Fibroblast of lung (primary cell): Measurements from ENCODE around the gene ADCY2. TPM values are rescaled to one million over a fixed set of nuclear protein-coding genes. Genes with fewer than 3 reads are reported as not detected.

ENCODE experiments used
- DNase-seq, 2 donors: peaks; one replicate each; pipeline versions ENCODE4 v3.0.0 to v3.0.0-alpha.2; 2010; ENCODE audit warnings: low read depth in 2 of 2
- H2AFZ ChIP-seq: 2 replicates; pipeline ENCODE4 v1.5.1; 2012; ENCODE audit warnings: low read length, control low read depth, inconsistent platforms
- H3K27ac ChIP-seq: 2 replicates; pipeline ENCODE4 v1.5.1; 2011; ENCODE audit warnings: low read length, control low read depth; ENCODE audit not compliant: insufficient read depth
- H3K27me3 ChIP-seq: 2 replicates; pipeline ENCODE4 v1.5.1; 2011; ENCODE audit warnings: mild to moderate bottlenecking, low read length; ENCODE audit not compliant: control insufficient read depth, insufficient read depth
- H3K36me3 ChIP-seq: 2 replicates; pipeline ENCODE4 v1.5.1; 2011; ENCODE audit warnings: low read length; ENCODE audit not compliant: control insufficient read depth, insufficient read depth
- H3K4me1 ChIP-seq: 2 replicates; pipeline ENCODE4 v1.5.1; 2011; ENCODE audit warnings: low read length; ENCODE audit not compliant: control insufficient read depth, insufficient read depth; ENCODE audit errors: extremely low read depth
- H3K4me2 ChIP-seq: 2 replicates; pipeline ENCODE4 v1.5.1; 2011; ENCODE audit warnings: low read length, control low read depth; ENCODE audit not compliant: insufficient read depth; ENCODE audit errors: extremely low read depth
- H3K4me3 ChIP-seq, 4 experiments: fragments of 200-600 bp in 1 of 4; sonication (generic) in 1 of 4; replicated peaks in 1 of 4; 2 replicates each; pipeline ENCODE4 v1.5.1; 2011 to 2016; ENCODE audit warnings: low read length in 4 of 4, low read depth in 3 of 4, mild to moderate bottlenecking in 3 of 4, control low read depth in 2 of 4, inconsistent platforms in 1 of 4, mixed read lengths in 1 of 4; ENCODE audit not compliant: insufficient read depth in 1 of 4; ENCODE audit errors: control extremely low read depth in 1 of 4
- H3K79me2 ChIP-seq: 2 replicates; pipeline ENCODE4 v1.5.1; 2012; ENCODE audit warnings: mild to moderate bottlenecking, low read length, inconsistent platforms; ENCODE audit not compliant: control insufficient read depth, insufficient read depth
- H3K9ac ChIP-seq: 2 replicates; pipeline ENCODE4 v1.5.1; 2011; ENCODE audit warnings: mild to moderate bottlenecking, low read length, control low read depth; ENCODE audit not compliant: insufficient read depth
- H3K9me3 ChIP-seq: 2 replicates; pipeline ENCODE4 v1.5.1; 2012; ENCODE audit warnings: low read depth, low read length; ENCODE audit not compliant: control insufficient read depth, insufficient read depth
- H4K20me1 ChIP-seq: 2 replicates; pipeline ENCODE4 v1.5.1; 2011; ENCODE audit warnings: low read length; ENCODE audit not compliant: control insufficient read depth, insufficient read depth; ENCODE audit errors: extremely low read depth
- EZH2 ChIP-seq: IDR thresholded peaks from 2 replicates; pipeline ENCODE4 v1.5.1; 2012; ENCODE audit warnings: low read length, control low read depth, mild to moderate bottlenecking; ENCODE audit errors: missing control alignments
- polyA plus RNA-seq, 2 donors: library from polyadenylated mRNA; depleted of rRNA in 1 of 2; stranded (reverse) in 1 of 2; unstranded in 1 of 2; fragments of >200 nt; gene quantifications; 2 replicates each; pipeline ENCODE4 v1.2.1, GENCODE V29; 2011 to 2012; ENCODE audit warnings: missing spikeins in 1 of 2
- total RNA-seq: library from RNA; depleted of rRNA; stranded (reverse); fragments of >200 nt; gene quantifications from 2 replicates; pipeline ENCODE4 v1.2.1, GENCODE V29; 2014
- TF ChIP-seq, protein P1 (sequence below), 2 donors: IDR thresholded peaks in 1 of 2; conservative IDR thresholded peaks in 1 of 2; 1 replicate in 1 of 2; 2 replicates in 1 of 2; pipeline ENCODE4 v1.5.1; 2011 to 2012; ENCODE audit warnings: low read length in 2 of 2, control low read depth in 1 of 2, inconsistent platforms in 1 of 2, low read depth in 1 of 2, mild to moderate bottlenecking in 1 of 2

ADCY2 gene
- total and polyA plus RNA-seq, 2 donors (not counting 1 experiment from before 2014, with no cell fraction given), result under 0.01 to 0.05 TPM

DNA sequence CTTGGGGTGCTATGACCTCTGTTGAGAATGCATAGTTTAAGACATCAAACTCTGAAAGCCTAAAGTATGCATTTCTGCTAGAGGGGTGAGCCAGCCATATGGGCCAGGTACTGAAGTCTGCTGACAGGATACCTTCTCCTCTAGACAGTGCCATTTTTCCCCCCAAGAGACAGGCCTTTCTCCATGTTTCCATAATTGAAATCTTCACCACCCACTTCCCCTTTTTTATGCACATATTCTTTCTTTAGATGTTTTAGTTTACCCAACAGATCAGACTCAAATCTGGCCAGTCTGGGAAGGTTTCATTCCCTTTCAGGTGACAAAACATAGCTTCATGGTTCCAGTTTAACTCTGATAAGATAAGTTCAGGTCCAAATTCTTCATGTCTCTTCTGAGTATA, 212.8 kb downstream of the ADCY2 start:
- Histone ChIP-seq H3K36me3 (no peaks in the 10 kb centered on the region), H3K9me3 (no peaks in the 10 kb centered on the region), H3K27me3 (no peaks in the 10 kb centered on the region), H3K79me2 (no peaks in the 10 kb centered on the region), H3K9ac (no peak overlapping the region), H3K27ac (no peak overlapping the region), H3K4me3 (no peak overlapping the region), H3K4me2 (no peak overlapping the region), H3K4me1 (no peaks in the 10 kb centered on the region), H2AFZ (no peak overlapping the region), H4K20me1 (no peaks in the 10 kb centered on the region)
- TF ChIP-seq, protein P1, sequence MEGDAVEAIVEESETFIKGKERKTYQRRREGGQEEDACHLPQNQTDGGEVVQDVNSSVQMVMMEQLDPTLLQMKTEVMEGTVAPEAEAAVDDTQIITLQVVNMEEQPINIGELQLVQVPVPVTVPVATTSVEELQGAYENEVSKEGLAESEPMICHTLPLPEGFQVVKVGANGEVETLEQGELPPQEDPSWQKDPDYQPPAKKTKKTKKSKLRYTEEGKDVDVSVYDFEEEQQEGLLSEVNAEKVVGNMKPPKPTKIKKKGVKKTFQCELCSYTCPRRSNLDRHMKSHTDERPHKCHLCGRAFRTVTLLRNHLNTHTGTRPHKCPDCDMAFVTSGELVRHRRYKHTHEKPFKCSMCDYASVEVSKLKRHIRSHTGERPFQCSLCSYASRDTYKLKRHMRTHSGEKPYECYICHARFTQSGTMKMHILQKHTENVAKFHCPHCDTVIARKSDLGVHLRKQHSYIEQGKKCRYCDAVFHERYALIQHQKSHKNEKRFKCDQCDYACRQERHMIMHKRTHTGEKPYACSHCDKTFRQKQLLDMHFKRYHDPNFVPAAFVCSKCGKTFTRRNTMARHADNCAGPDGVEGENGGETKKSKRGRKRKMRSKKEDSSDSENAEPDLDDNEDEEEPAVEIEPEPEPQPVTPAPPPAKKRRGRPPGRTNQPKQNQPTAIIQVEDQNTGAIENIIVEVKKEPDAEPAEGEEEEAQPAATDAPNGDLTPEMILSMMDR (conservative IDR thresholded peaks at IDR 0.05 in 1 of 2, IDR thresholded peaks at IDR 0.05 in 1 of 2; ENCODE audit: low read depth in 1 of 2, low read length in 2 of 2), result no peak
- TF ChIP-seq EZH2, result no peak
- DNase-seq, result no peak

DNA sequence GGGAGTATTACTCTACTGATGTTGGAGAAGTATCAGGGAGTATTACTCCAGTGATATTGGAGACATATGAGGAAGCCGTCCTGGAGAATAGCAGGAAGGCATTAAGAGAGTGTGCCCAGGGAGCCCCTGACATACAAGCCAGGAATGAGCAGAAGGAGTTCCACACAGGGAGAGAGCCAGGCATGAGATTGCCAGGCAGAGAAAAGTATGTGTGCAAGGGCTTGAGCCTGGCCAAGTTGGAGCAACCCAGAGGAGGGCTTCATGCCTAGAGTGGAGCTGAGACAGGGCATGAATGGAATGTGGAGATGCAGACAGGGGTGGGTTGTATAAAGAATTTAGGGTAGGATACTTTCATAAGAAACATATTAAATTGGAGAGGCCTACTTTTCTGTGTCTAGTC, 213.8 kb downstream of the ADCY2 start:
- H3K4me3 ChIP-seq, result no peak overlapping the region
- no peak overlapping the region for H3K27ac ChIP-seq
- TF ChIP-seq EZH2, result no peak
- TF ChIP-seq, protein P1 (conservative IDR thresholded peaks at IDR 0.05 in 1 of 2, IDR thresholded peaks at IDR 0.05 in 1 of 2; ENCODE audit: low read depth in 1 of 2, low read length in 2 of 2), result no peak
- no peaks in the 10 kb centered on the region for H4K20me1 ChIP-seq
- no peaks in the 10 kb centered on the region for H3K9me3 ChIP-seq
- no peaks in the 10 kb centered on the region for H3K79me2 ChIP-seq
- no peaks in the 10 kb centered on the region for H3K27me3 ChIP-seq
- no peaks in the 10 kb centered on the region for H3K4me1 ChIP-seq
- no peak overlapping the region for H3K9ac ChIP-seq
- H2AFZ ChIP-seq, result no peak overlapping the region
- H3K4me2 ChIP-seq, result no peak overlapping the region
- DNase-seq, result no peak
- no peaks in the 10 kb centered on the region for H3K36me3 ChIP-seq

DNA sequence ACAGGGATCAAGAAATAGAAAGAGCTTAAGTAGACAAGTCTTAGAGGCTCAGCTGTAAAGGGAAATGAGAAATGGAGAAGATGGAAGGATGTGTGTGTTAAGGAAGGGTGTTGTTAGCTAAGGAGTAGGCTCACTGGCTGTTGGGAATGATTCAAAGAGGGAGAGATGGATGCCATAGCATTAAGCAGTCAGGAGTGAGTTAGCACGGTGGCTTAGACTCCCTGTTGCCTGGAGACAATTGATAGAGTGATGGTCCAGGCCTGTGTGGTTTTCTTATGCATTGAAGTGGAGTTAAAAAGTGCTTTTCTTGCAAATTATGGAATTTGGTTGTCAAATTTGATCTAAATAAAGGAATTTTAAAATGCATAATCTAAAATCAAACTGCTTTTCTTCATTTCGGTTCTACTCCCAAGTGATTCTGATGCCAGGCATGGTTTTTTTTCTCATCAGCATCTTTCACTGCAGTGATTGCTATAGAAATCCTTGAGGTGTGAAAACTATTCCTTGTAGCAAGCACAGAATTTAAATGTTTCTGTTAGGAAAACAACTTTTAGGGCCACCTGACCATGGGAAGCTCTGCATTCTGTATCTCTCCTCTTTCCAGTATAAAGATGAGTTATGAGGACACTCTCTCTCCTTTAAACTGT, 214.7 kb downstream of the ADCY2 start:
- no peak overlapping the region for H3K4me2 ChIP-seq
- H2AFZ ChIP-seq, result no peak overlapping the region
- H3K9me3 ChIP-seq, result no peaks in the 10 kb centered on the region
- no peaks in the 10 kb centered on the region for H3K79me2 ChIP-seq
- H3K9ac ChIP-seq, result no peak overlapping the region
- no peaks in the 10 kb centered on the region for H3K4me1 ChIP-seq
- DNase-seq, result no peak
- H4K20me1 ChIP-seq, result no peaks in the 10 kb centered on the region
- H3K27me3 ChIP-seq, result no peaks in the 10 kb centered on the region
- H3K4me3 ChIP-seq, result no peak overlapping the region
- no peak for TF ChIP-seq EZH2
- TF ChIP-seq, protein P1 (conservative IDR thresholded peaks at IDR 0.05 in 1 of 2, IDR thresholded peaks at IDR 0.05 in 1 of 2; ENCODE audit: low read depth in 1 of 2, low read length in 2 of 2), result no peak
- no peak overlapping the region for H3K27ac ChIP-seq
- H3K36me3 ChIP-seq, result no peaks in the 10 kb centered on the region
